Ammon's horn (tissue), 1 donor: ENCODE measurements around the gene PALLD.

ENCODE experiments used
- DNase-seq: peaks from one replicate; pipeline ENCODE4 v3.0.0-alpha.2; 2016; ENCODE audit warnings: low spot score

The PALLD gene

GRCh38 chr4:168765726-168766125 is 268.9 kb downstream of the PALLD start:
- no peak for DNase-seq

- no peak for DNase-seq
Measured at GRCh38 chr4:168766604-168767316, 269.9 kb downstream of the PALLD start.

GRCh38 chr4:168769416-168769815 is 272.6 kb downstream of the PALLD start:
- DNase-seq: no peak

- no peak for DNase-seq
Measured at GRCh38 chr4:168769837-168770236, 273.0 kb downstream of the PALLD start.

GRCh38 chr4:168771251-168771650 is 274.4 kb downstream of the PALLD start:
- no peak for DNase-seq

- no peak for DNase-seq
Measured at GRCh38 chr4:168773388-168774195, 276.7 kb downstream of the PALLD start.

- DNase-seq: no peak
Measured at GRCh38 chr4:168776382-168776781, 279.5 kb downstream of the PALLD start.

- no peak for DNase-seq
Measured at GRCh38 chr4:168777277-168777965, 280.6 kb downstream of the PALLD start.

- no peak for DNase-seq
Measured at GRCh38 chr4:168781341-168781740, 284.5 kb downstream of the PALLD start.

- no peak for DNase-seq
Measured at GRCh38 chr4:168781926-168782325, 285.1 kb downstream of the PALLD start.

- DNase-seq: no peak
Measured at GRCh38 chr4:168782439-168782838, 285.6 kb downstream of the PALLD start.

GRCh38 chr4:168784786-168785461 is 288.1 kb downstream of the PALLD start:
- peak; percentile 32 for DNase-seq

GRCh38 chr4:168787334-168787733 is 290.5 kb downstream of the PALLD start:
- no peak for DNase-seq

GRCh38 chr4:168787801-168788595 is 291.1 kb downstream of the PALLD start:
- DNase-seq: no peak

GRCh38 chr4:168790898-168791297 is 294.0 kb downstream of the PALLD start:
- DNase-seq: no peak

GRCh38 chr4:168791376-168791775 is 294.5 kb downstream of the PALLD start:
- no peak for DNase-seq

GRCh38 chr4:168793542-168793941 is 296.7 kb downstream of the PALLD start:
- DNase-seq: no peak

GRCh38 chr4:168794092-168794707 is 297.3 kb downstream of the PALLD start:
- no peak for DNase-seq

- no peak for DNase-seq
Measured at GRCh38 chr4:168794881-168795280, 298.0 kb downstream of the PALLD start.

- DNase-seq: no peak
Measured at GRCh38 chr4:168795346-168795745, 298.5 kb downstream of the PALLD start.
